T-helper 2 cell treated with Interferon-gamma antibody and Interleukin-4, amounts not matched to agents 100 ng/mL and 5 ng/mL, for 36 hours (primary cell): ENCODE measurements around the gene SPDYE17. TPM values are rescaled to one million over a fixed set of nuclear protein-coding genes. Genes with fewer than 3 reads are reported as not detected.
"Not testable (repeated sequence)": the region's sequence is repeated elsewhere in the genome, so short reads cannot be mapped to it uniquely, and the experiment has no call there.

Experiments used
- intact Hi-C: fragments of 100-400 bp; cut with micrococcal nuclease; formaldehyde crosslinking; loops from one replicate; pipeline ENCODE4 v1.15.1; 2023
- total RNA-seq: library from RNA; stranded (reverse); gene quantifications from 2 replicates; pipeline ENCODE4 v1.2.3, GENCODE V29; 2022

SPDYE17 gene
- total RNA-seq, 1 donor from 2014 or later, result not detected

DNA sequence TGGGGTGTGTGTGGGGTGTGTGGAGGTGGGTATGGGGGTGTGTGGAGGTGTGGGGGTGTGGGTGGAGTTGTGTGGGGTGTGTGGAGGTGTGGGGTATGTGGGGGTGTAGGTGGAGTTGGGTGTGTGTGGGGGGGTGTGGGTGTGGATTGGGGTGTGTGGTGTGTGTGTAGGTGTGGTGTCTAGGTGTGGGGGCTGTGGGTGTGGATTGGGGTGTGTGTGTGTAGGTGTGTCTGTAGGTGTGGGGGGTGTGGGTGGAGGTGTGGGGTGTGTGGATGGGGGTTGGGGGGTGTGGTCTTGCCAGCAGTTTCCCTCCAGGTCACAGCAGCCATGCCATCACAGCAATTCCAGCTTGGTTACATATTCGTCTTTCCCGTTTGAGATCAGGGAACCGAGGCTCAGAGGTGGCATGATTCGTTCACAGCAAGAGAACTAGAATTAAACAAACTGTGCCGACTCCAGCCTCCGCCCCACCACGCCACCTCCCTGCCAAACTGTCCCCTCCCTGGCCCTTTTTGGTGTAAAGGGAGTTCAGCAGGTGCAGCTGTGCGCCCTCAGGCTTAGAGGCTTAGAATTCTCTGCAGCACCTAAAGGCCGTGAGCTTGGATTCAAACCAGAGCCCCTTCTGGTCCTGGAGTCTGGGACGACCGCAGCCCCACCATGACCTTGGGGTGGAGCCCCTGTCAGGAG, 33.3 kb downstream of the SPDYE17 start:
- intact Hi-C loops, result not testable (repeated sequence)

DNA sequence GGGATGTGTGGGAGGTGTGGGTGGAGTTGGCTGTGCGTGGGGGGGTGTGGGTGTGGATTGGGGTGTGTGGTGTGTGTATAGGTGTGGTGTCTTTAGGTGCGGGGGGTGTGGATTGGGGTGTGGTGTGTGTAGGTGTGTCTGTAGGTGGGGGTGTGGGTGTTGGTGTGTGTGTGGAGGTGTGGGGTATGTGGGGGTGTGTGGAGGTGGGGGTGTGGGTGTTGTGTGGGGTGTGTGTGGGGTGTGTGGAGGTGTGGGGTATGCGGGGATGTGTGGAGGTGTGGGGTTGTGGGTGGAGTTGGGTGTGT, 33.9 kb downstream of the SPDYE17 start:
- intact Hi-C loops, result no loop called here

DNA sequence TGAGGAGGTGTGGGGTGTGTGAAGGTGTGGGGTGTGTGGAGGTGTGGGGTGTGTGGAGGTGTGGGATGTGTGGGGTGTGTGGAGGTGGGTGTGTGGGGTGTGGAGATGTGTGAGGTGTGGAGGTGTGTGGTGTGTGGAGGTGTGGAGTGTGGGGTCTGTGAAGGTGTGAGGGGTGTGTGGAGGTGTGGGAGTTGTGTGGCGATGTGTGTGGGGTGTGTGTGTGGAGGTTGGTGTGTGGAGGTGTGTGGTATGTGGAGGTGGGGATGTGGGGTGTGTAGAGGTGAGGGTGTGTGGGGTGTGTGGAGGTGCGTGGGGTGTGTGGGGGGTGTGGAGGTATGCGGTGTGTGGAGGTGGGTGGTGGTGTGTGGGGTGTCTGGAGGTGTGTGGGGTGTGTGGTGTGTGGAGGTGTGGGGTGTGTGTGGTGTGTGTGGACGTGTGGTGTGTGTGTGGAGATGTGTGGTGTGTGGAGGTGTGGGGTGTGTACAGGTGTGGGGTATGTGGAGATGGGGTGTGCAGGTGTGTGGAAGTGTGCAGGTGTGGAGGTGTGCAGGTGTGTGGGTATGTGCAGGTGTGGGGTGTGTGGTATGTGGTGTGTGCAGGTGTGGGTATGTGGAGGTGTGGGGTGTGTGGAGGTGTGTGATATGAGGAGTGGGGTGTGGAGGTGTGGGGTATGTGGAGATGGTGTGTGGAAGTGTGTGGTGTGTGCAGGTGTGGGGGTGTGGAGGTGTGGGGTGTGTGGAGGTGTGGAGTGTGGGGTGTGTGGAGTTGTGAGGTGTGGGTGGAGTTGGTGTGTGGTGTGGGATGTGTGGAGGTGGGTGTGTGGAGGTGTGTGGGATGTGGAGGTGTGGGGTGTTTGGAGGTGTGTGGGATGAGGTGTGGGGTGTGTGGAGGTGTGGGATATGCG, 34.5 kb downstream of the SPDYE17 start:
- intact Hi-C loops, result no loop called here

DNA sequence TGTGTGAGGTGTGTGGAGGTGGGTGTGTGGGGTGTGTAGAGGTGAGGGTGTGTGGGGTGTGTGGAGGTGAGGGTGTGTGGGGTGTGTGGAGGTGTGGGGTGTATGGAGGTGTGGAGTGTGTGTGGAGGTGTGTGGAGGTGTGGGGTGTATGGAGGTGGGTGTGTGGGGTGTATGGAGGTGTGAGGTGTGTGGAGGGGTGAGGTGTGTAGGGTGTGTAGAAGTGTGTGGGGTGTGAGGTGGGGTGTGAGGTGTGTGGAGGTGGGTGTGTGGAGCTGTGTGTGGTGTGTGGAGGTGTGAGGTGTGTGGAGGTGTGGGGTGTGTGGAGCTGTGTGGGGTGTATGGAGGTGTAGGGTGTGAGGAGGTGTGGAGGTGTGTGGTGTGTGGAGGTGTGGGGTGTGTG, 35.2 kb downstream of the SPDYE17 start:
- intact Hi-C loops, result not testable (repeated sequence)

DNA sequence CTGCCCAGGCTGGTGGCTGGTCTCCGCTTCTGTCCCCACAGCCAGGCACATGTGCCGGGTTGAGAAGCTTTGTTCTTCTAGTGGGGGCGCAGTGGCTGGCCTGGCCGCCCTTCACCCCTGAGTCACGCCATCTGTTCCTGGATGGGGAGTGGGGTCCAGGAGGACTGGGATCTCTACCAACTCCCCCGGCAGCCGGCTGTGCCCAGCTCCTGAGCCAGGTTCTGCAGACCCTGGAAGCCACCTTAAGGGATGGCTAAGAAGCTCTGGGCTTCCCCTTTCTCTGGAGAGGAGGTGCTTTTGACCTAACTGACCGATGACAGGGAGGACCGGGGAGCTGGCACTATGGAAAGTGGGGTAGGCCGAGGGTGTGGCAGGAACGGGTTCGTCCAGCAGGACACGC, 37.9 kb downstream of the SPDYE17 start:
- intact Hi-C loops, result not testable (repeated sequence)

DNA sequence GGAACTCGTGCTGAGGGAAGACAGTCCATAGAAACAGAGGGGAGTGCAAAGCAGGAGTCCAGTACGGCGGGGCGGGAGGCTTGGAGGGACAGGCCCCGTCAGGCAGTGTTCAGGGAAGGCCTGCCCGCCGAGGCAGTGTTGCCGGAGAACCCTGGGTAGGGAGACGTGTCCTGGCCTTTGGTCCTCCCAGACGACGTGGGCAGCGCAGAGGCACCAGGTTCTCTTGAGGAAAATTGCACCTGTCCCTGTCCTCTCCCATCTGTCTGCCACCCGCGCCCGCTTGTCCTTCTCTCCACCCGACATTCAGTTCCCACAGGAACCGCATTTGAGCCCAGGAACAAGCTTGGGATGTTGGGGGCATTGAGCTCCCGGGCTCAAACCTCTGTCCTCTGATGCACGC, 38.3 kb downstream of the SPDYE17 start:
- intact Hi-C loops, result not testable (repeated sequence)

DNA sequence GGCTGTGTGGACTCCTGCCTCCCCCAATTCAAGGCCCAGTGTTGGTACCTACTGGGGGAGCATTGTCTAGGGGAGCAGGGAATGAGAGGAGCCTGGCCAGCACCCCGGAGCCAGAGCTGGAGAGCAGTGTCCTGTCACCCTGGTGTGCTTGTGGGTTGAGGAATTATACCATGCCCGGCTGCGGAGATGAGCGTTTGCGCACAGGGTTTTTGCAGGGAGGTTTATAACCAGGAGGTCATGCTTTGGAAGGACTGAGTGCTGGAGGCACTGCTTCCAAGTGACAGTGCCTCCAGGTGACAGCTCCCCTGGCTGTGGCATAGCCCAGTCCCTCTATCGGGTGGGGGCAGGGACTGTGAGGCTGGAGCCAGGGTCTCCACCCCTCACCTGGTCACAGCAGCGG, 39.3 kb downstream of the SPDYE17 start:
- intact Hi-C loops, result not testable (repeated sequence)

DNA sequence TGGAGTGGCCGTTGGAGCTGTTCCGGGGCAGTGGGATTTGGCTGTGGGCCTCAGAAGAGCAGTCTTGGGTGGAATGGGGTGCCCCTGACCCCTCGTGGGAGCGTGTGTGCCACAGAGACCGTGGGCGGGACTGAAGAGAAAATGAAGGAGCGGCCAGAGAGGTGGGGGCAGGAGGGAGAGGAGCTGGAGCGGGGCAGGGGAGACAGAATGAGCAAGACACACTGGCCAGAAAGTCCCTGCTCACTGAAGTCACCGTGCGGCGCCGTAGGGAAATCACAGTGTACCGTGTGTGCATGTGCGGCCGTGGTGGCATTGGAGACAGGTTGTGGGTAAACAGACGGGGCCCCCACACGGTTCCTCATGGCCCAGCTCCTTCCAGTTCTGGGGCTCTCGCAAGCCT, 40.0 kb downstream of the SPDYE17 start:
- intact Hi-C loops, result not testable (repeated sequence)

DNA sequence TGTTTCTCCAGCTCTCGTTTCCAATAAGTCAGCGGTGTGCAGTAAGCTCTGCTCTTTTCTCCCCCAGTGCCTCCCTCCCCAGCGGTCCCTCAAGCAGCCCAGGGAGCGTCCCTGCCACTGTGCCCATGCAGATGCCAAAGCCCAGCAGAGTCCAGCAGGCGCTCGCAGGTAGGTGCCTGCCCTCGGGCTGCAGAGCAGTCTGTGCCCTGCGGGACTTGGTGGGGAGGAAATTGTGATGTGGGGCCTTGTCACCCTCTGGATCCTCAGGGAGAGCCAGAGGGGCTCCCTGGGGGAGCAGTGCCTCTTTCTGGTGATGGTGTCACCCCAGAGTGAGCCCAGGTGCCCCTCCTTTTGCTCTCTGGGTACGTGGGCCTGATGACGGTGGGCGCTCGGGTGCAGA, 42.0 kb downstream of the SPDYE17 start:
- intact Hi-C loops, result not testable (repeated sequence)

DNA sequence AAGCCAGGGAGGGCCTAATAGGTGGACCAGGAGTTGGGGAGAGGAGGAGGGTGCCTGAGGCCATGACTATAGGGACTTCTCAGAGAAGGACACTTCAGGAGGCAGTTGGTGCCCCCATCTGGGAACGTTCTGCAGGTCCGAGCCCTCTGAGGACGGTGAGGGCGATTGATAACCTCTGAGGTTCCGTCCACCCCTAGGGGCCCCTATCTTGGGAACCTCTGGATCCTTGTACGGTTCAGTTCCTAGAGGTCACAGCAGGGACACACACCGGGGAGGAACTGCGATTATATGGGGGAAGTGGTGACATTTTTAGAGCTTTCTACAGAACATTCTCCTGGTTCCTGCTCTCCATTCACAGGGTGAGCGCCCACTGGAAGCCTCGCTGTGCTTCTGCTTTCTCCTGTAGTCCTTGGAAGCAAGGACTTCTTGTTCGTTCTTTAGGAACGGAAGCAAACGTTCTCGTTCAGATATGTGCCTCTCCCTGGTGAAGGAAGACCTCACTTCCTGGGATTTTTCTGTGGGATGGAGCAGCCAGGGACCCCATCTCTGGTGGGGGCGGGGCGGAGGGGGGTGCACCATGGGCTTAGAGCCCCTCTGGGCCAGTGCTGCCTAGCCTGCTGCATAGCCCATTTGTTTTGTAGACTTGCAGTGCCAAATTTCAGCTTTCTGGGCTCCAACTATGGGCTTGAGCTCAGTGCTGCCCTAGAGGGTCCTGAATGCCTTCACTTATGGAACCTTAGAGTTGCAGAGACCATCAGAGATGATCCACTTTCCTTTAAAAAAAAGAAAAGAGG, 46.0 kb downstream of the SPDYE17 start:
- intact Hi-C loops, result not testable (repeated sequence)

DNA sequence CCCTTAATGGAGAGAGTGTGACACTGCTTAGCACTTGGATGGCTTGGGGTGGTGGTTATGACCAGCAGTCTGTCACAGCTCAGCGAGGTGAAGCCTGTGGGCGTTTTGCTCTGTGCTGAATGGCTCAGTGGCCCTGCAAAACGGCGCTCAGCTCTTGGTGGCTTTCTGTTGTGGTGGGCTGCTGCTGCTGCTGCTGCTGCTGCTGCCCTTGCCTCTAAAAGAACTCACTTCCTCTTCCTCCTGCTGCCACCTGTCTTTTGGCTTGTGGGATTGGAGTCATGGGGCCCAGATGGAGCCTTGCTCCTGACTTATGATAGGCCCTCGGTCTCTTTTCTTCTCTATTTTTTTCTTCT, 47.4 kb downstream of the SPDYE17 start:
- intact Hi-C loops, result not testable (repeated sequence)

DNA sequence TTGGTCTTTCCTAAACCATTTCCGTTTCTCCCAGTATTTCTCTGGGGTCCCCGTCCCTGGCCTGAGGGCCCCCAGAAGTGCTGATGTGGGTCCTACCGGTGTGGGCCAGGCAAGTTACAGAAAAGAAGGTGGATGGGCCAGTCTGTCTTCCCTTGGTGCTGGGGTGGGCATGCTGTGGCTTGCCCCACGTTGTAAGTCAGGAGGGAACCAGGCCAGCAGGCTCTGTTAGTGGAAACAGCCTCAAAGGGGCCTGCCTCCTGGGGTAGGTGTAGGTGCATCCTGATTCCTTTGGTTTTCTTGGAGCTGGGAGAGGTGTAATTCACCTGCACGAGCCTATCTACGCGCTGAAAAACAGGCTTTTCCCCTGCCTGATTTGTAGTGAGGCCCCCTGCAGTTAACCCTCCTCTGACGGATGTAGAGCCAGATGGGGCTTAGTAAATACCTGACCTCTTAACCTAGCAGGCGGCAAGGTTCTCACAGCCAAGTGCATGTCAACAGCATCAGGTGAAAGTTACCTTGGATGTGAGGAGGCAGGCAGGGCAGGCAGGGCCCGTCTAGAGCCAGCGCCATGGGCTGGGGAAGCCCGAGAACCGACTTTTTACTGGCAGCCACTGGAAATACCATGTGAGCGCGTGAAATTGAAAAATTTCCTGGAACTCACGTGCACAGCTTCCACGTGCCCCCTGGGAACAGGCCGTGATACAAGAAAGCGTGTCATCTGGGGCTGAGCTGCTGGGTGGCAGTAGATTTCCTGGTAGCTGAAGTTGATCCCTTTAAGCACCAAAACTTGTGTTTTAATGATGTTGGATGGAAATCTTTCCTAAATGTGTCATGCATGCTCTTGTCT, 48.0 kb downstream of the SPDYE17 start:
- intact Hi-C loops, result not testable (repeated sequence)

DNA sequence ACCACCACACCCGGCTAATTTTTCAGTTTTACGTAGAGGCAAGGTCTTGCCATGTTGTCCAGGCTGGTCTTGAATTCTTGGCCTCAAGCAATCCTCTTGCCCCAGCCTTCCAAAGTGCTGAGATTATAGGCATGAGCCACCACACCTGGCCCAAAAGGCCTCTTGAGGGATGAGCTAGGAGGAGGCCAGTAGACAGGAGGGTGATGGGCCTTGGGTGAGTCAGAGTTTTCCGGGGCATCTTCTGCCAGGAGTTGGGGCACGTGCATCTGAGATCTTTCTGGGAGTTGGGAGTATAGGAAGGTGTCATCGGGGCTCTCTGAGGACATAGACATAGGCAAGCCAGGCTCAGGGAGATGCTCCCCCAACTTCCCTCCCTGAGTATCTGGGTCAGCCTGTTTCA, 48.8 kb downstream of the SPDYE17 start:
- intact Hi-C loops, result not testable (repeated sequence)

DNA sequence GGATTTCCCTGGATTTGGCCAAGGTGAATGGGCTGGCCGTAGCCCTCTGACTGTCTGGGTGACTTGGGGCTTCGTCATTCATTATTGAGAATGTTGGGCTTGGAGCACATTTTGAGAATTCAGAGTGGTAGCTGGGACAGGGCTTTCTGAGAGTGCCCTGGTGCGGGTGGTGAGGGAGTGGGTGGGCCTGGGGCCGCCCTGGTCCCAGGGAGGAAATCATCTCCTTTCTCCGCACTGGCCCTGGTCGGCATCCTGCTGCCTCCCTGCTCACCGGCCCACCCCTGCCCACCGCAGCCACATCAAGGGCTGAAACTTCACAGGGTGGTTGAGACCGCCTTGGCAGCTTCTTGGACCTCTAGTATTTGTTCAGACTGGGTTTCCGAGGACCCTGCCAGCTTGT, 49.7 kb downstream of the SPDYE17 start:
- intact Hi-C loops, result not testable (repeated sequence)

DNA sequence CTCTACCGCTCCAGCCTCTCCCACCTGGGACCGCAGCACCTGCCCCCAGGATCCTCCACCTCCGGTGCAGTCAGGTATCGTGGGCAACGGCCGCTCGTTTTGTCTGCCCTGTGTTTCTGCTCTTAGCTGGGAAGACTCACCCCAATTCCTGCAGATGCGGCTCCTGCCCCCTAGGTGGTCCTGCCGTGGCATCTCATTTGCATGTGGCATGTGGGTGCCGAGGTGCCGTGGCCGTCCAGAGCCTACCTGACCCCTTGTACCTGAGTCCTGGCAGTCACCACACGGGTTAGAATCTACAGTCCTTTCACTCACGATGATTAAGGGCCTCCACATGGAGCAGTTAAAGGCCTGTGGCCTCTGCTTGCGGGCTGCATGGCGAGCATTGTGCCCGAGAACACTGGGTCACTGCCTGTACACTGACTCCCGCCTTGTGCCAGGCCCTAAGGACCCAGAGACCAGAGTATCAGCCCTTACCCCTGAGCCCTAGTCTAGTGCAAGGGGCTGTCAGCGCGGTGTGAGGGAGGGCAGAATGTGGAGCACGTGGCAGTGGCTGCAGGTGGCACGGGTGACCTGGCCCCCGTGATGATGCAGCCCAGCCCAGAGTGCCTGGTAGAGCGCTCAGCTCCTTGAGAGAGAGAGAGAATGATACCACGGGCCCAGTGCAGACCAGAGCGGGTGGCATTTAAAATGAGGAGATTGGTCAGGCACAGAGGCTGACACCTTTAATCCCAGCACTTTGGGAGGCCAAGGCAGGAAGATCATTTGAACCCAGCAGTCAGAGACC, 50.8 kb downstream of the SPDYE17 start:
- intact Hi-C loops, result not testable (repeated sequence)

DNA sequence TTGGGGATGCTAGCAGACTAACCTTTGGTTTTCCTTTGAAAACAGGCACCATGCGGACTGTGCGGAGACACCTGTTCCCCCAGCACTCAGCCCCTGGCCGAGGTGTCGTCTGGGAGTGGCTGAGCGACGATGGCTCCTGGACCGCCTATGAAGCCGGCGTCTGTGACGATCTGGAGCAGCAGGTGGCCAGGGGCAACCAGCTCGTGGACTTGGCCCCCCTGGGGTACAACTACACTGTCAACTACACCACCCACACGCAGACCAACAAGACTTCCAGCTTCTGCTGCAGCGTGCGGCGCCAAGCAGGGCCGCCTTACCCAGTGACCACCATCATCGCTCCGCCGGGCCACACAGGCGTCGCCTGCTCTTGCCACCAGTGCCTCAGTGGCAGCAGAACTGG, 51.6 kb downstream of the SPDYE17 start:
- intact Hi-C loops, result not testable (repeated sequence)

DNA sequence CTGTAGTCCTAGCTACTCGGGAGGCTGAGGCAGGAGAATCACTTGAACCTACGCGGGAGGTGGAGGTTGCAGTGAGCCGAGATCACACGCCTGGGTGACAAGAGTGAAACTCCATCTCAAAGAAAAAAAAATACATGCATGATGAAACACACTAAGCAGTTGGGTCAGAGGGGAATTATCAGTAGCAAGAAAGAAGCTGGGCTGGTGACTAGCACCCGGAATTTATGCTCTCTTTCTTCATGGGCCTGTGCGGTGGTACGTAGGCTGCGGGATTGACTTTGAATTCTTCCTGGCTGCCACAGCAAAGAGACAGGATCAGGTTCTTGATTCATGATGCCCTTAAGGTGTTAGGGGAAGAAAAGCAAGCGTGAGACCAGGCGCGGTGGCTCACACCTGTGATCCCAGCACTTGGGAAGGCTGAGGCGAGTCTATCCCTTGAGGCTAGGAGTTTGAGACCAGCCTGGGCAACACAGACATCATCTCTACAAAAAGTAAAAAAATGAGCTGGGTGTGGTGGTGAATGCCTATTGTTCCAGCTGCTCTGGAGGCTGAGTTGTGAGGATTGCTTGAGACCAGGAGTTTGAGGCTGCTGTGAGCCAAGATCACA, 54.3 kb downstream of the SPDYE17 start:
- intact Hi-C loops, result not testable (repeated sequence)

DNA sequence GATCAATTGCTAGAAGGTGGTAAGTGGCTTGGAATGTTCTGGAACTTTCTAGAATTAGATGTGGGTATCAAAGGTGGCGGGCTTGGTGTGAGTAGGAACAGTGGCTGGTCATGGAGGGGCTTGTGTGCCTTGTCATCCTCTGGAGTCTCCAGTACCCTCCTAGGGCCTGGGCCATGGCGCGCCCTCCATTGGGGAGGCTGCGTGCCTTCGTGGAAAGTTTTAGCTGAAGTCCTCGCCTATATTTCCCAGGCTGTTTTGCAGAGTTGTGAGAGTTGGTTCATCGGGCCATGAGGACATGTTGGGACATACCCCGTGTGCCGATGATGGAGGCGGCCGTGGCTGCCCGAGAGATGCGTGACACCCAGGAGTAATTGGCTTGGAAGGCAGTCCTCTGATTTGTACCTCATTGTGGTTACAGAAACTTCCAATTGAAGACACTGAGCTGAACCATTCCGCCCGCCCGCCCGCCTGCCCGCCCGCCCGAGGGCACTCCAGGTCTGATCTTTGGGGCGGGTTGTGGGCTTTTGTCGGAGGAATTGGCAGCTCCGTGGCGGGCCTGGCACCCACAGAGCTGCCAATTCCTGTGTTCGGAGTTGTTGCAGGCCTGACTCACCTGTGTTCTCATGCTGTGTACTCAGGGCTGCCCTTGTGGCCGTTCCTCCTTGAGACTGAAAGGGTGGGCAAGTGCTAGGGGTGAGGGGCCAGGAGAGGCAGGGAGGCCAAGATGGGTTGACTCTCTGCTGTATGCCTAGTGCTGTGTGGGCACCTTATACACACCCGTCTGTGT, 57.2 kb downstream of the SPDYE17 start:
- intact Hi-C loops, result not testable (repeated sequence)

DNA sequence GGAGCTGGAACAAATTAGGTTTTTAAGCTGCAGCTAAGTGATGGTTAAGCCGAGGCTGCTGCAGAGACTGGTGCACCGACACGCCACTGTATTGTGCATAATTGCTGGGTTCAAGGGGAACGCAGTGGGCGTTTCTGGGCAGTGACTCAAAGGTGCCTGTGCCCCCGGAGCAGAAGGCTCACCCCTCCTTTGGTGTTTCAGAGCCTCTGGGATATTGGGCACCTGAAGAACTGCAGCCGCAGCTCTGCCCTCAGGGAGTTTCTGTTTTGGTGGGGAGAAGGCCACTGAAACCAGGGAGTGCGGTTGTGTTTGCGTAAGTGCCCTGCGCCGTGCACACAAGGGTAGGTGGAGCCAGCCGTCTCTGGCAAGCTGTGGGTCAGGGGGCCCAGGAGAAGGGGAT, 57.8 kb downstream of the SPDYE17 start:
- intact Hi-C loops, result not testable (repeated sequence)
